Fibroblast of pulmonary artery (primary cell): ENCODE results near the gene USP25.
A peak's percentile ranks its signal among the peaks of the same experiment; 100 is the strongest.

Experiments
- DNase-seq: peaks from one replicate; pipeline ENCODE4 v3.0.0-alpha.2; 2010; ENCODE audit warnings: low read depth
- H3K4me3 ChIP-seq: replicated peaks from 2 replicates; pipeline ENCODE4 v1.5.1; 2011; ENCODE audit warnings: low read depth, mild to moderate bottlenecking, control low read depth, low read length, moderate library complexity
- TF ChIP-seq, protein P1 (sequence below): IDR thresholded peaks from 2 replicates; pipeline ENCODE4 v1.5.1; 2011; ENCODE audit warnings: mild to moderate bottlenecking, control low read depth, low read length, inconsistent platforms; ENCODE audit errors: missing control alignments

The USP25 gene

DNA sequence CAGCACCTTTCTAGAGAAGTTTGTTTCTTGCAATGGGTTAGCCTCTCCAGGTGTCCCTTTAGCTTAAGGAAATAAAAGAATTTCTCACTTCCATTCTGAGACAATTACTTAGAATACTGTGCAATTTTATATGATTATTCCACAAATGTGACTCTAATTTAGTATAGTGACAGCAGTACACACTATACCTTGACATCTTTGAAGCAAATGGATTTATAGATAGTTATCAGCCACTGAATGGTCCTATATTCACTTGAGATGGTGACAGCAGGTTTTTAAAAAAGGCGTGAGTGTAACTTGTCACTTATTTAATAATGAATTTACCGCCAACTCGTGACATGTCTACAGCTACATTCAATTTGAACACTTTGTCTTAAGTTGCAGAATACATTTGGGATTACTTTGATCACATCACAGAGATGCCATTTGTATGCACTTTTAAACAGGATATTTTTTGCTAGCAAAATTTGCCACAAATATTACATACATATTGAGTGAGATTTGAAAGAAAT, 71.6 kb downstream of the USP25 start:
- no peak overlapping the region for H3K4me3 ChIP-seq
- DNase-seq, result no peak
- TF ChIP-seq, protein P1, sequence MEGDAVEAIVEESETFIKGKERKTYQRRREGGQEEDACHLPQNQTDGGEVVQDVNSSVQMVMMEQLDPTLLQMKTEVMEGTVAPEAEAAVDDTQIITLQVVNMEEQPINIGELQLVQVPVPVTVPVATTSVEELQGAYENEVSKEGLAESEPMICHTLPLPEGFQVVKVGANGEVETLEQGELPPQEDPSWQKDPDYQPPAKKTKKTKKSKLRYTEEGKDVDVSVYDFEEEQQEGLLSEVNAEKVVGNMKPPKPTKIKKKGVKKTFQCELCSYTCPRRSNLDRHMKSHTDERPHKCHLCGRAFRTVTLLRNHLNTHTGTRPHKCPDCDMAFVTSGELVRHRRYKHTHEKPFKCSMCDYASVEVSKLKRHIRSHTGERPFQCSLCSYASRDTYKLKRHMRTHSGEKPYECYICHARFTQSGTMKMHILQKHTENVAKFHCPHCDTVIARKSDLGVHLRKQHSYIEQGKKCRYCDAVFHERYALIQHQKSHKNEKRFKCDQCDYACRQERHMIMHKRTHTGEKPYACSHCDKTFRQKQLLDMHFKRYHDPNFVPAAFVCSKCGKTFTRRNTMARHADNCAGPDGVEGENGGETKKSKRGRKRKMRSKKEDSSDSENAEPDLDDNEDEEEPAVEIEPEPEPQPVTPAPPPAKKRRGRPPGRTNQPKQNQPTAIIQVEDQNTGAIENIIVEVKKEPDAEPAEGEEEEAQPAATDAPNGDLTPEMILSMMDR, result no peak

DNA sequence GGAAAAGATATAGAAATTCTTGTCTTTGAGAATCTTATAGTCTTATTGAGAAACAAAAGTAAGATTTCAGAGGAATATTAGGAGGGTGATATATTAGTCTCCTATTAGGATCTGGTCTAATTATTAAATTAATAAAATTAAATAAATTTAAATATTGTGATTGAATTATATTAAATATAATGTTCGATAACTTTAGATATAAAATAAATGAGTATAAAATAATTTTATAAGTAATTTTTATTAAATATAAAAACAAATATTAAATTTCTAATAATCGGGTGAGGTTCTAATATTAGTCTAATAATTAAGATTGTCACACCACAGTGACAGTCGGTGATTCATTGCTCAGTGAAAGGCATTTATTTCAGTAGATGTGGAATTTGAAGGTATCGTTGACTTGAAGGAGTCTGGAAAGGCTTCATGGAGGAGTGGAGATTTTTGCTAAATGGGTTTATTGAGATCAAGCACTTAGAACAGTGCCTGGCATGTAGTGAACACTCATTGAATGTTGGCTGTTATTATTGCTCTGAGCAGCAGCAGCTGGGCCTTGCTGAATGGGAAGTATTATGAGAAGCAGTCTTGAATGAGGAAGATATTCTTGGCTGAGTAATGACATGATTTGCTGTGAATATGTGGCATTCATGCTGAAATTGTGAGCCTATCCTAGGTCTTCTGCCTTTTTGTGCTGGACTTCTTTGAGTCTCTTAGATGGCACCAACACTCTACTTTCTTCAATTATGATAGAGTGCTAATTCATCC, 74.6 kb downstream of the USP25 start:
- TF ChIP-seq, protein P1, result no peak
- H3K4me3 ChIP-seq, result no peak overlapping the region
- DNase-seq, result no peak

DNA sequence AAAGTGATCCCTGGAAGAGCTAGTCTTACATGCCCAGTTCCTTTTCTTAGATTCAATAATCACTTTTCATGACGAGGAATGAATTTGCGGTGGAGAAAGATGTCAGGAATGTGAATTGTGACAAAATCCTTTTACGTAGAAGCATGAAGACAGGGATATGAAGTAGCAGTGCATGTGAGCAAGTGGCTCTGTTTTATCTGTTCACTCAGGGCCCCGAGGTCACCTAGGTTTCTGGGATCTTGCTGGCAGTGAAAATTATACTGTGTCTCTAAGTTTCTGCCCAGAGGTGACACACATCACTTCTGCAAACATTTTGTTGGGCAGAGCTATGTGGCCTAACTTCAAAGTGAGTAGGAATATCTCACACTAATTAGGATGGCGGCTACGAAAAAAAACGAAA, 79.3 kb downstream of the USP25 start:
- DNase-seq, result no peak
- no peak overlapping the region for H3K4me3 ChIP-seq
- TF ChIP-seq, protein P1, result no peak

DNA sequence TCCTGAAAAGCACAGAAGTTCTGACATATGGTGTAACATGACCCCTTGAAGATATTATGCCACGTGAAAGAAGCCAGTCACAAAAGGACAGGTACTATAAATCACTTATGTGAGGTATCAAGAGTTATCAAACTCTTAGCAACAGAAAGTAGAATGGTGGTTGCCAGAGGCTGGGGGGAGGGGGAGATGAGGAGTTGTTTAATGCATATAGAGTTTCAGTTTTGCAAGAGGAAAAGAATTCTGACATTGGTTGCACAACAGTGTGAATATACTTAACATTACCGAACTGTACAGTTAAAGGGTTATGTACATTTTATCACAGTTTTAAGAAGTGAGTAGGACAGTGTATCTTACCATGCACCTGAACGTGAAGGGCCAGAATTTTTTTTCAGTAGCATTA, 80.0 kb downstream of the USP25 start:
- peak; percentile 58 for DNase-seq
- no peak overlapping the region for H3K4me3 ChIP-seq
- TF ChIP-seq, protein P1, result no peak

DNA sequence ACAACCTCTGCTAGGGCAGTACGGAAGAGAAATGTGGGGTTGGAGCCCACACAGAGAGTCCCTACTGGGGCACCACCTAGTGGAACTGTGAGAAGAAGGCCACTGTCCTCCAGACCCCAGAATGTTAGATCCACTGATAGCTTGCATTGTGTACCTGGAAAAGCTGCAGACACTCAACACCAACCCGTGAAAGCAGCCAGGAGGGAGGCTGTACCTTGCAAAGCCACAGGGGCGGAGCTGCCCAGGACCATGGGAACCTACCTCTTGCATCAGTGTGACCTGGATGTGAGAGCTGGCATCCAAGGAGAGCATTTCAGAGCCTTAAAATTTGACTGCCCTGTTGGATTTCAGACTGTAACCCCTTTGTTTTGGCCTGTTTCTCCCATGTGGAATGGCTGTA, 85.5 kb downstream of the USP25 start:
- TF ChIP-seq, protein P1, result no peak
- no peak overlapping the region for H3K4me3 ChIP-seq
- DNase-seq, result no peak

DNA sequence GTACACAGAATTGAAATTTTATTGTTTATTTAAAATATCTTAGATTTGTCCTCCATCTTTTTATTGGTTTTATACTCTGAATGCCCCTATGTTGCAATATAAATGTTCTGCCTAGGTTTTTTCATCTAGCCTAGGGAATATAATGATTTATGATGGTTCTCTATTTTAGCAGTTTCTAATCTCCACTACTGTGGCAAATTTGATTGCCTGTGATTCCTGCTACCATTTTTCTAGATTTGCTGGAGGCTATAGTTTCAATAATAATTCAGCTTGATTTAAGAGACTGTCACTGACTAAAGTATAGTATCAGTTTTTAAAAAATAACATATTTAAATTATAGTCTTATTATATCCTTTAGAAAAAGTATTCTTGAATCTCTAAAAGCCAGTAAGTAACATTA, 90.5 kb downstream of the USP25 start:
- no peak overlapping the region for H3K4me3 ChIP-seq
- no peak for DNase-seq
- TF ChIP-seq, protein P1, result no peak
